A549 treated with ZK216348 at 1 μM for 4 hours (cell line): ENCODE data around the gene SUPT4H1. TPM values are rescaled to one million over a fixed set of nuclear protein-coding genes. Genes with fewer than 3 reads are reported as not detected.

Experiments used
- total RNA-seq: library from RNA; stranded (reverse); fragments of 200-300 nt; extraction: Qiagen RNA extraction; gene quantifications from 5 replicates; pipeline ENCODE4 v1.2.3, GENCODE V29; 2022; ENCODE audit warnings: low read depth

SUPT4H1 gene
- total RNA-seq: 121 to 163 TPM (median 154 TPM) in 5 replicates

GRCh38 chr17:58351831-58352595 lies at the start of gene SUPT4H1:
Gene SUPT4H1, minus strand, starts transcription at chr17:58352201. Its CDS starts 66 bp downstream, at chr17:58352135.

GRCh38 chr17:58328195-58329034 lies 23.6 kb downstream of the SUPT4H1 start, which contains the start of gene TSPOAP1:
Gene TSPOAP1, minus strand, starts transcription at chr17:58328795. Its CDS starts 875 bp downstream, at chr17:58327920.

Other genes starting within 250 kb of the SUPT4H1 start
- not detected in 5 replicates for gene OR4D1, start 203.8 kb downstream of the SUPT4H1 start, total RNA-seq
- gene OR4D2, start 185.2 kb downstream of the SUPT4H1 start, total RNA-seq: not detected in 5 replicates
- gene EPX, start 159.5 kb downstream of the SUPT4H1 start, total RNA-seq: not detected in 5 replicates
- gene MKS1, start 132.9 kb downstream of the SUPT4H1 start, total RNA-seq: 9.7 to 12.5 TPM (median 11.8 TPM) in 5 replicates
- gene LPO, start 113.6 kb downstream of the SUPT4H1 start, total RNA-seq: not detected in 5 replicates
- gene MPO, start 71.3 kb downstream of the SUPT4H1 start, total RNA-seq: not detected in 5 replicates
- gene TSPOAP1, start 23.4 kb downstream of the SUPT4H1 start, total RNA-seq: not detected in 5 replicates
- 0.34 to 0.64 TPM (median 0.39 TPM) in 5 replicates for gene RNF43, start 65.3 kb upstream of the SUPT4H1 start, total RNA-seq
- gene HSF5, start 136.2 kb upstream of the SUPT4H1 start, total RNA-seq: not detected in 5 replicates
- 6.5 to 11.3 TPM (median 9.7 TPM) in 5 replicates for gene MTMR4, start 162.4 kb upstream of the SUPT4H1 start, total RNA-seq